Measurements from ENCODE around the gene SLC39A10.

Gene SLC39A10

DNA sequence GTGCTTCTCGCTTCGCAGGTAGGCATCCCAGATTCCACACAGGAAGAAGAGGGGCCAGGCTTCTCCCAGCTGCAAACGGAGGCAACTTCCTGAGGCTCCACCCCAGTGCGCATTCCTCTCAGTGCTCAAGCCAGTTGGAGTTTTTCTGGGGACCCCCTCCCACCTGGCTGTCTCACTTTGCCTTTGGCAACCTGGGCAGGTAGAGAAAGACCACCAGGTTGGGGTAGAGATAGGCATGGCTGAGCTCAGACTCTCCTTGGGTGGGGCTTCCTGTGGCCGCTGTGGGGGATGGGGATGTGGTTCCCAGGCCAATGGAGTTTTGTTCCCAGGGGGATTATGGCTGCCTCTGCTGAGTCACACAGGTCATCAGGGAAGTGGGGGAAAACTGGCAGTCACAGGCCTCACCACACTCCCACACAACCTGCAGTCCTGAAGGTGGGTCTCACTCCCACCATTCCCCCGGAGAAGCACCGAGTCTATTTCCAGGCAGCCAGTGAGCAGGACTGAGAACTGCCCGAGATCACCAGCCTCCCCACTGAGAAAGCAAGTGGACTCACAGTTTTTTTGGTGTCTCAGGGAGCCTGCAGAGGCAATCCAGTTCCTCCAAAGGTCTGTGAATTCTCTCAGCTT is 38.1 kb downstream of the SLC39A10 start:
- peaks cover 34 to 66% of the 10 kb centered on the region in 2 donors for H3K4me1 Mint-ChIP-seq (ENCODE audit: low read depth in 2 of 2)
- ATAC-seq (replicated peaks) (no peak), DNase-seq (no peak)
- no peak overlapping the region for H3K4me3 Mint-ChIP-seq
- H3K27ac Mint-ChIP-seq, result no peak overlapping the region
- no peaks in the 10 kb centered on the region for H3K27me3 Mint-ChIP-seq
- H3K36me3 Mint-ChIP-seq (ENCODE audit: insufficient read depth), result peaks cover 3% of the 10 kb centered on the region
- peaks cover 5 to 6% of the 10 kb centered on the region in 2 donors for H3K9me3 Mint-ChIP-seq

DNA sequence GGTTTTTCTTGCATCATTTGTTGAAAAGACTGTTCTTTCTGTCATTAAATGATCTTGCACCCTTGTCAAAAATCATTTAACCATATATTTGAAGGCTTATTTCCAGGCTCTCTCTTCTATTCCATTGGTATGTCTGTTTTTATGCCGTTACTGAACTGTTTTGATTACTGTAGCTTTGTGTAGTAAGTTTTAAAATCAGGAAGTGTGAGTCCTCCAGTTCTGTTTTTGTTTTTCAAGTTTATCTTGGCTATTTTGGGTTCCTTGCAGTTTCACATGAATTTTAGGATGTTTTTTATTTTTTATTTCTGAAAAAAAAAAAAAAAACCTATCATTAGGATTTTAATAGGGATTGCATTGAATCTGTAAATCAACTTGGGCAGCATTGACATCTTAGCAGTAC is 39.0 kb downstream of the SLC39A10 start:
- Mint-ChIP-seq H3K9me3 (peaks cover 7 to 10% of the 10 kb centered on the region in 2 donors), H3K4me1 (ENCODE audit: low read depth in 2 of 2) (peaks cover 34 to 65% of the 10 kb centered on the region in 2 donors), H3K36me3 (ENCODE audit: insufficient read depth) (peaks cover 3% of the 10 kb centered on the region), H3K27me3 (no peaks in the 10 kb centered on the region), H3K27ac (peak overlapping the region in 1 of 2 donors; percentile 36), H3K4me3 (no peak overlapping the region)
- DNase-seq, result no peak
- no peak for ATAC-seq (replicated peaks)

DNA sequence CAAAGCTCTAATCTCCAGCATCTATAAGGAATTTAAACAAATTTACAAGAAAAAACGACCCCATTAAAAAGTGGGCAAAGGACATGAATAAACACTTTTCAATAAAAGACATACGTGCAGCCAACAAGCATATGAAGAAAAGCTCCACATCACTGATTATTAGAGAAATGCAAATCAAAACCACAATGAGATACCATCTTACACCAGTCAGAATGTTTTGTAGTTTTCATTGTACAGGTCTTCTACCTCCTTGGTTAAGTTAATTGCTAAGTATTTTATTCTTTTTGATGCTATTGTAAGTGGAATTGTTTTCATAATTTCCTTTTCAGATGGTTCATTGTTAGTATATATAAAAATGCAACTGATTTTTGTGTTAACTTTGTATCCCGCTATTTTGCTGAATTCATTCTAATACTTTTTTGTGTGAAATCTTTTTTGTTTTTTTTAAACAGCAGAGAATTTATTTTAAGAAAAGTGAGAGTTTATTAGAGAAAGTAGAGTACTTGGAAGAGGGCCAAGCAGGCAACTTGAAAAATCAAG is 40.7 kb downstream of the SLC39A10 start:
- H3K27me3 Mint-ChIP-seq, result no peaks in the 10 kb centered on the region
- H3K27ac Mint-ChIP-seq, result no peak overlapping the region
- ATAC-seq (replicated peaks) (no peak), DNase-seq (no peak)
- H3K4me3 Mint-ChIP-seq, result no peak overlapping the region
- peaks cover 9% of the 10 kb centered on the region for H3K36me3 Mint-ChIP-seq (ENCODE audit: insufficient read depth)
- peaks cover 4 to 10% of the 10 kb centered on the region in 2 donors for H3K9me3 Mint-ChIP-seq
- H3K4me1 Mint-ChIP-seq (ENCODE audit: low read depth in 2 of 2), result peaks cover 20 to 58% of the 10 kb centered on the region in 2 donors

DNA sequence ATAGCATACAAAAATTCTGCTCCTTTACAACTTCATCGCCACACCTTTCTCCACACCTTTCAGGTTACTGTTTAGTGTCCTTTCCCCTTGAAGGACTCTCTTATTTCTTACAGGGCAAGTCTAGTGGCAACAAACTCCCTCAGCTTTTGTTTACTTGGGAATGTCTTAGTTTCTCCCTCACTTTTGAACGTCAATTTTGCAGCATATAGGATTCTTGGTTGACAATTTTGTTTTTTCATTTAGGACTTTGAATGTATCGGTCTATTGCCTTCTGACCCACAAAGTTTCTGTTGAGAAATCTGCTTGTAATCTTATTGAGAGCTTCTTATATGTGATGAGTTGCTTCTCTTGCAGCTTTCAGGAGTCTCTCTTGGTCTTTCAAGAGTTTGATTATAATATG is 43.5 kb downstream of the SLC39A10 start:
- no peaks in the 10 kb centered on the region for H3K27me3 Mint-ChIP-seq
- H3K4me1 Mint-ChIP-seq (ENCODE audit: low read depth in 2 of 2), result peaks cover 6 to 49% of the 10 kb centered on the region in 2 donors
- peaks cover 9% of the 10 kb centered on the region for H3K36me3 Mint-ChIP-seq (ENCODE audit: insufficient read depth)
- peaks cover 4 to 10% of the 10 kb centered on the region in 2 donors for H3K9me3 Mint-ChIP-seq
- no peak for ATAC-seq (replicated peaks)
- DNase-seq, result no peak
- H3K4me3 Mint-ChIP-seq, result no peak overlapping the region
- no peak overlapping the region for H3K27ac Mint-ChIP-seq

DNA sequence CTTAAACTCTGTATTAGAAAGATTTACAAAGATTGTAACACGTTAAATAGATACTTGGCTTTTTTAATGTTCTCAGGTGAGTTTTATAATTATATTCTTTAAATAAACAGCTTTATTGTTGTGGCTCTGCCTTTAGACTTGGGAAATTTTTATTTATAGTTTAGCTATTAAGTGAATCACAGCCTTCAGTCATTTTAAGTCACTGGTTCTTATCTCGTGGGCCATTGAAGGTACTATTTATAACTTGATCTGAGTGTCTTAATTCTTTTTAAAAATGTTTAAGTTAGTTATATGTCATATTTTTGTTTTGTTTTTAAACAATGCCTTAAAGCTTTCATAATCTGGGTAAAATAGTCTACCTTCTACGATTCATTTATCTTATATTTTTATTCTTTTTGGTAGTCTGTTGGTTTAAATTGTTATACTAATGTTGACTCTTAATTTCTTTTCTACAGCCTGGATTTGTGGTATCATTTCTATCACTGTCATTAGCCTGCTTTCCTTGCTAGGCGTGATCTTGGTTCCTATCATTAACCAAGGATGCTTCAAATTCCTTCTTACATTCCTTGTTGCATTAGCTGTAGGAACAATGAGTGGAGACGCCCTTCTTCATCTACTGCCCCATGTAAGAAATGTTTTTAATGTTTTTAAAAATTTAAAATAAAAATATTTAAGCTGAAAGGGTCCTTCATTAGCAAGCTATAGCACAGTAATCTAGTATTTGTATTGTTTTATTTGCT is 49.3 kb downstream of the SLC39A10 start:
- no peaks in the 10 kb centered on the region for H3K27me3 Mint-ChIP-seq
- no peak overlapping the region for H3K4me3 Mint-ChIP-seq
- ATAC-seq (replicated peaks) (no peak), DNase-seq (no peak)
- H3K27ac Mint-ChIP-seq, result no peak overlapping the region
- H3K36me3 Mint-ChIP-seq (ENCODE audit: insufficient read depth), result peaks cover 21% of the 10 kb centered on the region
- no peaks in the 10 kb centered on the region for H3K9me3 Mint-ChIP-seq
- H3K4me1 Mint-ChIP-seq (ENCODE audit: low read depth in 2 of 2), result peaks cover 1 to 22% of the 10 kb centered on the region in 2 donors

DNA sequence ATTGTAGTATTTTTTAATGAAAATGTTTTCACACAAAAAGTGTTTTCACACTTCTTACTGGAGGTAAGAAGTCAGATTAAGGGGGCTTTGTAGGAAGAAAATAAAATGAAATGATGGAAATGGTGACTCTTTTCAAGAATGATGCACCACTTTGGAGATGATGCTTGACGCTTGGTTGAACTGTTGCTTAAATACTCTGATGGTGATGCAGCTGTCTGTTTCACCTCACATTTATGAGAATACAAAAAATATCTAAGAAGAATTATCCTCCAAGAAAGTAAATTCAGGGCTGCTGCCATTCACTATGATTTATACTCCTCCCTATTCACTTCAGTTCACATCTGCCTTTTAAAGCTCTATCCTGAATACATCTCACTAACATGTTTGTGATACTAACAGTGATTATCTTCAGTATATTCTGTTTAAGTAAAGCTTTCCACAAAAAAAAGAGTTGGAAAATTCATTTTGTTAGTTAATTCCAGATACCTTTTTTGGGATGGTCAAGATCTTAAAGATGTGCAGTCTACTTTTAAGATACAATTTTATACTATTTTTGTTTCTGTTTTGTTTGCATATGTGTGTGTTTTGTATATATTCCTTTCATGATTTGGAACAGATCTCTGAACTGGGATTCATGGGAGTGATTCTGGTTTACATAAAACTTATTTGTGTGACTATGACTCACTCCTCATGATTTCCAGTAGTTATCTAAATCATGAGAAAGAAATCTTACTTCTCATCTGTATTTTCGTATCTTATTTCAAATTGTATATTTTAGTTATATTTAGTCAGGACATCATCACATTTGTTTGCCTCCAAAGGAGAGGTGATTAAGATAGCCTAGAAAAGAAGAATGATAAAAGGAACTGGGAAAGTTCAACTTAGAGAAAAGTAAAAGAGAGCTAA is 53.1 kb downstream of the SLC39A10 start:
- Mint-ChIP-seq H3K27me3 (no peaks in the 10 kb centered on the region), H3K9me3 (no peaks in the 10 kb centered on the region), H3K27ac (no peak overlapping the region), H3K4me1 (ENCODE audit: low read depth in 2 of 2) (peaks cover 0 to 14% of the 10 kb centered on the region in 2 donors), H3K36me3 (ENCODE audit: insufficient read depth) (peaks cover 41% of the 10 kb centered on the region), H3K4me3 (no peak overlapping the region)
- ATAC-seq (replicated peaks) (no peak), DNase-seq (no peak)

DNA sequence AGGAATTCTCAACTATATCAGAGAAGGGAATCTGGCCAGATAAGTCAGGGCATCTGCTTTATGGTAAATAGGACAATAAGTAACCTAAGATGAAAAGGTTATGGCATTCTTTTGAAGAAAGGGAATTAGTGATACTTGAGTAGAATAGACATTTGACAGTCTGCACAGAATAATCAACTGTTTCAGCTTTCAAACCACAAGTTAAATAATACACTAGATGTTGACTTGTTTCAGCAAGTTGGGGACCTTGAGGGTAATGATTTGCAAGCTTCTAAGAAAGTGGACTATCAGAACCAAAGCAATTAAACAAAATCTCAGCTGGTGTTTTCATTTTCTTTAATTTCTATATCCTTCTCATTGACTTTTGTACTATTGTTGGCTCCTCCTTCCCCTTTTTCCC is 54.5 kb downstream of the SLC39A10 start:
- Mint-ChIP-seq H3K4me1 (ENCODE audit: low read depth in 2 of 2) (peaks cover 0 to 14% of the 10 kb centered on the region in 2 donors), H3K36me3 (ENCODE audit: insufficient read depth) (peaks cover 45% of the 10 kb centered on the region), H3K27me3 (no peaks in the 10 kb centered on the region), H3K4me3 (no peak overlapping the region), H3K27ac (peak overlapping the region in 1 of 2 donors; percentile 32), H3K9me3 (no peaks in the 10 kb centered on the region)
- DNase-seq, result no peak
- no peak for ATAC-seq (replicated peaks)

DNA sequence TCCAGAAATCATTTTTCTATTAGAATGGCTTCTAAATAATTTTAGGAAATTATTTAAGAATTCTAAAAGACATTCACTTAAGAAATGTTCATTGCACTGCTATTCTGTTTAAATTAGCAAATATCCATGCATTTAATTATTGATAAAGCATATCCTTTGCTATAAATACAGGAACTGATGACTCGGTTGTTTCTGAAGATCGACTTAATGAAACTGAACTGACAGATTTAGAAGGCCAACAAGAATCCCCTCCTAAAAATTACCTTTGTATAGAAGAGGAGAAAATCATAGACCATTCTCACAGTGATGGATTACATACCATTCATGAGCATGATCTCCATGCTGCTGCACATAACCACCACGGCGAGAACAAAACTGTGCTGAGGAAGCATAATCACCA is 59.4 kb downstream of the SLC39A10 start:
- H3K27ac Mint-ChIP-seq, result peak overlapping the region in 1 of 2 donors; percentile 14
- H3K9me3 Mint-ChIP-seq, result no peaks in the 10 kb centered on the region
- peaks cover 5 to 16% of the 10 kb centered on the region in 2 donors for H3K4me1 Mint-ChIP-seq (ENCODE audit: low read depth in 2 of 2)
- ATAC-seq (replicated peaks) (no peak), DNase-seq (no peak)
- H3K27me3 Mint-ChIP-seq, result no peaks in the 10 kb centered on the region
- no peak overlapping the region for H3K4me3 Mint-ChIP-seq
- H3K36me3 Mint-ChIP-seq (ENCODE audit: insufficient read depth), result peaks cover 58% of the 10 kb centered on the region

DNA sequence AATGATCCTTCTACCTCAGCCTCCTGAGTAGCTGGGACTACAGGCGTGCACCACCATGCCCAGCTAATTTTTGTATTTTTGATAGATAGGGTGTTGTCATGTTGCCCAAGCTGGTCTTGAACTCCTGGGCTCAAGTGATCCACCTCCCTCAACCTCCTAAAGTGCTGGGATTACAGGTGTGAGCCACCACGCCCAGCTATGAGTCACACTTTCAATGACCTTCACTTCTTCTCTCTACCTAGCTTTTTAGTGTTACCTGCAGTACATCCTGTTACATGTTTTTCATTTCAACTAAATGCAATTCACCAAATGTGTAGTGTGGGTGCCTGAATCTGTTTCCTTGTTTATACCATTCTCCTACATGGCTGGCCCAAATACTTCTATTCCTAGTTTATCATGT is 64.0 kb downstream of the SLC39A10 start:
- no peak overlapping the region for H3K4me3 Mint-ChIP-seq
- DNase-seq (no peak), ATAC-seq (replicated peaks) (no peak)
- no peak overlapping the region for H3K27ac Mint-ChIP-seq
- H3K36me3 Mint-ChIP-seq (ENCODE audit: insufficient read depth), result peaks cover 60% of the 10 kb centered on the region
- H3K4me1 Mint-ChIP-seq (ENCODE audit: low read depth in 2 of 2), result peaks cover 7 to 12% of the 10 kb centered on the region in 2 donors
- no peaks in the 10 kb centered on the region for H3K9me3 Mint-ChIP-seq
- H3K27me3 Mint-ChIP-seq, result no peaks in the 10 kb centered on the region

DNA sequence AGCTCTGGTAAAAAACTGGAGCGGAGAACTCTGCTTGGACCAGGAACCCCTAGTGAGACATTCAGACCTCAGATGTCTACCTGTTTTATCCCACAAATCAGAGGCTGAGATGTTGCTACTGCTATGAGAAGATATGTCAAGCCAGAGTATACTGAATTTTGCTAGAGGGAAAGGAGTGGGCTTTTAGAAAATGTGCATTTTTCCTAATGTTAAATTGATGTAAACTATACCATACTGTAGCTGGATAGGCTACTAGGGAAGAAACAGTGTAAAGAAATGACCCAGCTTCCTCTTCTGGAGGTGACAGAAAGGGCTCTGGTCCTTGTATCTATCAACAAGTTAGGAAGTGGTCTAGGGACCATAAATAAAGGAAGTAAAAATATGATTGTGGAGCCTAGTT is 65.0 kb downstream of the SLC39A10 start:
- peak overlapping the region in 1 of 2 donors; percentile 57 for H3K27ac Mint-ChIP-seq
- H3K9me3 Mint-ChIP-seq, result no peaks in the 10 kb centered on the region
- no peak overlapping the region for H3K4me3 Mint-ChIP-seq
- no peaks in the 10 kb centered on the region for H3K27me3 Mint-ChIP-seq
- peaks cover 7 to 12% of the 10 kb centered on the region in 2 donors for H3K4me1 Mint-ChIP-seq (ENCODE audit: low read depth in 2 of 2)
- ATAC-seq (replicated peaks) (no peak), DNase-seq (no peak)
- peaks cover 56% of the 10 kb centered on the region for H3K36me3 Mint-ChIP-seq (ENCODE audit: insufficient read depth)

DNA sequence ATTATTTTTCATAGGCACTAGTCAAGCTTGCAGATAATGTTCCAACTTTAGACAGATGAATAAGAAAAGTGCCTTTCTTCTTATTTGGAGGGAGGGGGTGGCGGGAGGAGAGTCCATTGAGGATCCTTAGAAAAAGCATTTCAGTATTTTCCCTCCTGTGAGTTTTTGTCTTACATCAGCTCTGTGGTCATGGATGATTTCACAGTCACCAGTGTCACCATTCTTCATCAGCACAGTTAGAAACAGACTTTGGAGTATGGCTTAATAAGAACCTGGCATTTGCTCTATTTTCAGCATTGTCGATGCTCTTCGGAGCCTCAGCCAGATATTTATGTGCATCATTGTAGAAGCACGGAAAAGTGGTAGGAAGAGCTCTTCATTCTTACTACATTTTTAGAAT is 70.1 kb downstream of the SLC39A10 start:
- no peaks in the 10 kb centered on the region for H3K9me3 Mint-ChIP-seq
- H3K36me3 Mint-ChIP-seq (ENCODE audit: insufficient read depth), result peaks cover 47% of the 10 kb centered on the region
- H3K27me3 Mint-ChIP-seq, result no peaks in the 10 kb centered on the region
- no peak overlapping the region for H3K4me3 Mint-ChIP-seq
- peak overlapping the region in 1 of 2 donors; percentile 8 for H3K27ac Mint-ChIP-seq
- ATAC-seq (replicated peaks) (no peak), DNase-seq (no peak)
- H3K4me1 Mint-ChIP-seq (ENCODE audit: low read depth in 2 of 2), result peaks cover under 1 to 17% of the 10 kb centered on the region in 2 donors

DNA sequence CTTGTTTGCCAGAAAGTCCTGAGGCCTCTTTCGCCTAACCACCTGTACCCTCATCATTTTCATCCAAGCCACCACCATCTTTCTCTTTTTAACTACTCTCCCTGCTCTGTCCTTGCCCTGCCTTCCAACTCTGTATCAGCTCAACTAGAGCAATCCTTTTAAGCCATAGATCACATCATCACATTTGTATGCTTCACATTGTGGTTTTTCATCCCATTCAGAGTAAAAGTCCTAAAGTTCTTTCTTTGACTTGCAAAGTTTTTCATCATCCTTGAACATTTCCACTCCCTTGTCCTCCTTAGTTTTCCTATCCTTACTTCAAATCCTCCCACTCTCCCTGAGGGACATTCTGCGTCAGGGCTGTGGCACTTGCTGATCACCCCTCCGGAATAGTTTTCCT is 73.9 kb downstream of the SLC39A10 start:
- Mint-ChIP-seq H3K9me3 (no peaks in the 10 kb centered on the region), H3K27ac (peak overlapping the region in 1 of 2 donors; percentile 39), H3K4me3 (no peak overlapping the region), H3K36me3 (ENCODE audit: insufficient read depth) (peaks cover 44% of the 10 kb centered on the region), H3K4me1 (ENCODE audit: low read depth in 2 of 2) (peaks cover 0 to 17% of the 10 kb centered on the region in 2 donors), H3K27me3 (no peaks in the 10 kb centered on the region)
- ATAC-seq (replicated peaks), result no peak
- DNase-seq, result no peak

DNA sequence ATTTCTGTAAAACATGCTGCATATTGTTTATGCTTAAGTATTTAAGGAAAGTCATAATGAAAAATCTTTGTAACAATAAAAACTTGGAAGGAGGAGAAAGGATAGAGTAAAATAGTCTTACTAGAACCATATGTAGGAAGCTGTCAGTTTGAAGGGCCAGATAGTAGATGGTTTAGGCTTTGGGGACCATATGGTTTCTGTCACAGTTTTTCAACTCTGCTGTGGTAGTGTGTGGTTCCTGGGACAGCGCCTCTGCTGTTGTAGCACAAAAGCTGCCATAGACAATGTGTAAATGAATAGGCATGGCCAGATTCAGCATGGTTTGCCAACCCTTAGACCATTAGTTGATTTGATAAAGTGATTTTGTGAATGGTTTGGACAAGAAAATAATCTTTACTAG is 75.5 kb downstream of the SLC39A10 start:
- H3K27ac Mint-ChIP-seq, result no peak overlapping the region
- no peaks in the 10 kb centered on the region for H3K27me3 Mint-ChIP-seq
- no peak for ATAC-seq (replicated peaks)
- H3K4me1 Mint-ChIP-seq (ENCODE audit: low read depth in 2 of 2), result peaks cover 0 to 17% of the 10 kb centered on the region in 2 donors
- H3K4me3 Mint-ChIP-seq, result no peak overlapping the region
- H3K36me3 Mint-ChIP-seq (ENCODE audit: insufficient read depth), result peaks cover 40% of the 10 kb centered on the region
- H3K9me3 Mint-ChIP-seq, result no peaks in the 10 kb centered on the region
- no peak for DNase-seq
